HPDE6-E6E7 (cell line): Measurements from ENCODE around the gene SCNN1A.

Experiments used
- DNase-seq: peaks from one replicate; pipeline ENCODE4 v3.0.0; 2011; ENCODE audit warnings: missing footprints; ENCODE audit errors: extremely low spot score

Gene SCNN1A

DNA sequence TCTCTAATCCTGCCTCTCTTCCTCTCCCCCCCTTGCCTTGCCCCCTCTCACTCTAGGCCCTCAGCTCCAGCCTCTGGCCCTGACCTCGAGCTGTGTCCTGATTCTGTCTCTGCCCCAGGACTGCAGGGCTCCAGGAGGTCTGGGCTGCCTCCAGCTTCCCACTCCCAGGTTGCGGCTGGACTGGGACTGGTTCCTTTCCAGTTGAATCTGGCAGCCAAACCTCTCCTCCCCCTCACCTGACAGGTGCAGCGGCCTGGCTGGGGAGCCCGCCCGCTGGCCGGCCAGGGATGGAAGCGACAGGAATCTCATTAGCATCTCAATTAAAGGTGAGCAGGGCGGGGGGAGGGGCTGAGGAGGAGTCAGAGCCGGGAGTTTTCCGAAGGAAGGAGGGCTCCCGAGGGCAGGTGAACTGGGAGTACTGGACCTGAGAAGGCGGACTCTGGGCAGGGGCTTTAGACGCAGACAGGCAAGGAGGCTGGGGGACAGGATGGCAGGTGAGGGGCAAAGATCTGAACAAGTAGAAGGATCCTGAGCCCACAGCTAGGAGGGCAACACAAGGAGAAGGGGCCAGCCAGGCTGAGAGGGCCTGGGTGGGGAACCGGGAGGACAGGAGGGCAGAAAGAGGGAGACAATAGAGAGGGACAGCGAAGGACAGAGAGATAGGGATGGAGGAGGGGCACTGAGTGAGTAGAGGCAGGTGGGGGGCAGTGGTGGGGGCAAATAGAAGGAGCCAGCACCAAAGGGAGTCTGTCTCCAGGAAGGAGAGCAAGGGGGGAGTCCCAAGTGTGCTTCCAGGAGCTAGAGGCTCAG, at the start of gene SCNN1A:
Gene SCNN1A, minus strand, starts transcription at position 295 of the 810 bp plus-strand sequence. CDS start 780 bp downstream, outside the sequence.
- no peak for DNase-seq

- DNase-seq, result no peak
Measured at GRCh38 chr12:6424866-6425265, 49.5 kb upstream of the SCNN1A start.

DNA sequence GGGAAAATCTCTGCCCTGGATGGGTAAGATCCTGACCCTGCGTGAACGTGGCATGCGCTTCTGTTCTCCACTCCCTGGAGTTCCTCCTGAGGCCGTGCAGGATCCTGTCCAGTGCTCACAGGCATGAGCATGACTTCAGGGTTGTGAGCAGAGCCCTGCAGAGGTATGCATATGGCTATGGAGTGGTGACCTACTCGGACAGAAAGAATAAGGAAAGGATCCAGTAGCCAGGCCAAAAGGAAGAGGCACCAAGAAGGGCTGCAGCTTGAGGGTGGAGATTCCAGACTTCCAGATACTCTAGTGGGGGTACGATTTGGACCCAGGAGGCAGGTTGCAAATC, 48.6 kb upstream of the SCNN1A start:
- DNase-seq, result no peak

DNA sequence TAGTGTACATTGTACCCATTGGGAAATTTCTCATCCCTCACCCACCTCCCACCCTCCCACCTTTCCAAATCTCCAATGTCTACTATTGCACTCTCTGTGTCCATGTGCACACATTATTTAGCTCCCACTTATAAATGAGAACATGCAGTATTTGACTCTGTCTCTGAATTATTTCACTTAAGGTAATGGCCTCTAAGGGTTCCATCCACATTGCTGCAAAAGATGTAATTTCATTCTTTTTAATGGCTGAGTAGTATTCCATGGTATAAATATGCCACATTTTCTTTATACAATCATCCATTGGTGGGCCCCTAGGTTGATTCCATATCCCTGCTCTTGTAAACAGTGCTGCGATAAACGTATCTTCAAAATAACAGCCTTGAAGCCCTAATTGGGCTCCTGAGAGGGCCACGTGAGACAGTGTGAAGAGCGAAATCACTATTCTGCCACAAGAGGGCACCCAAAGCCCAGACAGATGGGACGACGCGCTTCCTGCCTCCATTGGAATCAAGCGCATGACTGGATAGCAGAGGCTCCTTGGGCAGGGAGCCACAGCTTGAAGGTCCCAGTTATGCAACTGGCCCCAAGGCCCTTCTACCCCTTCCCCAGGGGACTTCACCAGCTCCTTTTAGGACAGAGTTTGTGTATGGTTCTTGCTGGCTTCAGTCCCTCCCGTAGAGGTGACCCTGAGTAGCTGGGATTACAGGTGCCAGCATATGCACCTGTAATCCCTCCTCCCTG, 48.1 kb upstream of the SCNN1A start:
- peak; percentile 90 for DNase-seq

DNA sequence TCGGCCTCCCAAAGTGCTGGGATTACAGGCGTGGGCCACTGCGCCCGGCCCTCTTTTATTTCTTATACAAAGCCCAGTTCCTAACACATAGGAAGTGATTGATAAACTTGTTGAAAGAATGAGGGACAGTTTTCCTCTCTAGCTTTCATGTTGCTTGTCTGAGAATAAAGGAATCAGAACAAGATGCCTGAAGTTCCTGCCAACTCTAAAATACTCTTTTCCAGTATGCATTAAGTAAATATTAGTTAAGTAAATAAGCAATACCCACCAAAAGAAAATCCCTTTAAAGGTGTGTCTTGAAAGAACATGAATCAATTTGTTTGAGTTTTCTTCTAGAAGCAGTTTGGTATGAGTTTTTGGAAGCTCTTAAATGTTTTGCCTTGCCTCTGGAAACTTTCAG, 45.0 kb upstream of the SCNN1A start:
- DNase-seq, result no peak

DNA sequence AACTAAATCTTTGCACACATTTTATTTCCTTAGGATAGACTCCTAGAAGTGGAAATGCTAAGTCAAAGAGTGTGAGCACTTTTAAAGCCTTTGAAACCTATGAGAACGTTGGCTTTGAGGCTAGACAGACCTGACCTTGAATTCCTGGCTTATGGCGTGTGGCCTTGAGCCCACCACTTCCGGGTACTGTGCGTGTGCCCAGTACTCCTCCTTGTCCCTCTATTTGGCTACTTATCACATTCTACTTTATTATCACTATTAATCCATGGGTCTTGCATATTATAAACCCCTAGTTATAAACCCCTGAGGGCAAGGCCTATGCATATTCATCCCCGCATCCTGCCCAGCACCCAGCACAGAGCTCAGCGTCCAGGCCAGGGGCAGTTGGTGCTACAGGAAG, 43.4 kb upstream of the SCNN1A start:
- no peak for DNase-seq

DNA sequence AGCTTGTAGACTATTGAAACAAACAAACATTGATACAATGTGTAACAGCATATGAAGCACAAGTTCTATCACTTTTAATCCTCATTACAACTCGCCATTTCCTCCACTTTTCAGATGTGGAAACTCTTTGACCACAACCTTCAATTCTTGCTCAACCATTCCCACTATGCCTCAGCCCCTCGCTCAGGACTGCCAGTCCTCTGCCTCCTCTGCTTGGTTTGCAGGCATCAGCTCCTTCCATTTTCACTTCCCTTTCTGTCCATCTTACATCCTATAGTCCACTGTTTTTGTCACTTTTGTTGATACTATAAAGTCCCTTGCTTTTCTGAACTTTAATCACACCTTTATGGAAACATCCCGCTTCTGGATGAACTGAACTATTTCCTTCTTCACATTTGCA, 41.2 kb upstream of the SCNN1A start:
- no peak for DNase-seq

DNA sequence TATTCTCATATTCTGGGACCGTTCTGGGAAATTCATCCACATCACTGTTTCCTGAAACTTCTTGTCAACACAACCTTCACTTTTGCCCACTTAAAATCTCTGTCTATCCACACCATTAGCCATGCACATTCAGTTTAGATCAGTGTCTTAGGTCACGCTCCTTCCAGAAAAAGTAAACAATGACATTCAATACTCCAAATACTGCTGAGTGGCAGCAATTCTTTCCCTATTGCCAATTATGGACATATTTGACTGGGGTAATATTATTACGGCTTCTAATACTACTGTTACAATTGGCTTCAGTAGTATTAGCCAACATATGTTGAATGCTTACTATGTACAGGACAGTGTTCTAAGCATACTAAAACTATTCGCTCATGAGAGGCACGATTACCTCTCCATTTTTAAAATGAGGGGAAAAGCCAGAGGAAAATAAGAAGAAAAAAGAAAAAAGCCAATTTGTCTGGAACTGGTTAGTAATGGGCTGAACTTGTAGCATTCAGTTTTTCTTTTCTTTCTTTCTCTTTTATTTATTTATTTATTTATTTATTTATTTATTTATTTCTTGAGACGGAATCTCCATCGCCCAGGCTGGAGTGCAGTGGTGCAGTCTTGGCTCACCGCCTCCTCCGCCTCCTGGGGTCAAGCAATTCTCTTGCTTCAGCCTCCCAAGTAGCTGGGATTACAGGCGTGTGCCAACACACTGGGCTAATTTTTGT, 32.0 kb upstream of the SCNN1A start:
- DNase-seq, result no peak

- no peak for DNase-seq
Measured at GRCh38 chr12:6405963-6406362, 30.6 kb upstream of the SCNN1A start.

GRCh38 chr12:6404390-6404789, 29.0 kb upstream of the SCNN1A start:
- no peak for DNase-seq

GRCh38 chr12:6399884-6400644, 24.7 kb upstream of the SCNN1A start:
- no peak for DNase-seq

DNA sequence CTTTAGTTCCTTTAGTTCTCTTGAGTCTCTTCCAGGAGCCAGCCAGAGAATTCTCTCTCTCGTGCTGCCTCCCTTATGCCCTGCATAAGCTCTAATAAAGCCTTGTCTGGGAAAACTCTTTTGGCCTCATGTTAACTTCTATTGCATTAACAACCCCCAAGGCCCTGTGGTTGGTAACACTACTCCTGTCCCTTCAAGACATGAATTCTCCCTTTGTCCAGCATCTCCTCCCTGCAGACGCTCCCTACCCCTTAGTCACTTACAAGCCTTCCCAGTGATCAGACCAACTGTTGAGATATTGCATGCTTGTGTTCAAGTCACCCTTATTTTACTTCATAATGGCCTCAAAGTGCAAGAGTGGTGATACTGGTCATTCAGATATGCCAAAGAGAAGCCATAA, 20.7 kb upstream of the SCNN1A start:
- no peak for DNase-seq

GRCh38 chr12:6394398-6394797, 19.0 kb upstream of the SCNN1A start:
- DNase-seq, result no peak

DNA sequence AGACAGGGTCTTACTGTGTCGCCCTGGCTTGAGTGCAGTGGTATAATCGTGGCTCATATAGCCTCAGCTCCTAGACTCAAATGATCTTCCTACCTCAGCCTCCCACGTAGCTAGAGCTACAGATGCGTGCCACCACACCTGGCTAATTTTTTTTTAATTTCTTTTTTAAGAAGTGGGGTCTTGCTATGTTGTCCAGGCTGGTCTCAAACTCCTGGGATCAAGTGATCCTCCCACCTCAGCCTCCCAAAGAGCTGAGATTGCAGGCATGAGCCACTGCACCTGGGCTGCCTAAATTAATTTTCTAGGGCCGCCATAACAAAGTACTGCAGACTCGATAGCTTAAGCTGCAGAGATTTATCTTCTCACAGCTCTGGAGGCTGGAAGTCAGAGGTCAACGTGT, 17.7 kb upstream of the SCNN1A start:
- DNase-seq, result no peak

DNA sequence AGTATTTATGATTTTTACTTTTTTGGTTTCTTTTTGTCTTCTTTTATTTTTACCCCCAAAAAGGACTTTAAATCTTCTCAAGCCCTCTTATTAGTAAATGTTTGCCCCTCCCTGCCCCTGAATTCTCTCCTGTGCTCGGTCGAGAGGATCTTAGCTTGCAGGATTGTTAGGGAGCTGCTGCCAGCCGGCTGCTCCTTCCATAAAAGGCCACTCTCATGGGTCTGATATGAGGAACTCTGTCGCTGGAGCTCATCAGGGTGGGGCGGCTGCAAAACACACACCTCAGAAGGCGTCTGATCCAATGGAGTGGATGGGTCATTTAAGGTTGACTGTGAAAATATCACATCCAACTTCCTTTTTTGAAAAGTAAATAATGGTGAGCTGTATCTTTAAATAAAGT, 17.1 kb upstream of the SCNN1A start:
- DNase-seq, result no peak

DNA sequence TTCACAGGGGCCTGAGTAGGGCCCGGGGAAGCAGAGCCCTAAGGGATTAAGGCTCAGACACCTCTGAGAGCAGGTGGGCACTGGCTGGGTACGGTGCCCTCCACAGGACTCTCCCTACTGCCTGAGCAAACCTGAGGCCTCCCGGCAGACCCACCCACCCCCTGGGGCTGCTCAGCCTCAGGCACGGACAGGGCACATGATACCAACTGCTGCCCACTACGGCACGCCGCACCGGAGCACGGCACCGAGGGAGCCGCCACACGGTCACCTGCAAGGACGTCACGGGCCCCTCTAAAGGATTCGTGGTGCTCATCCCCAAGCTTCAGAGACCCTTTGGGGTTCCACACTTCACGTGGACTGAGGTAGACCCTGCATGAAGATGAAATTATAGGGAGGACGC, 15.7 kb upstream of the SCNN1A start:
- no peak for DNase-seq

- no peak for DNase-seq
Measured at GRCh38 chr12:6390084-6390799, 14.9 kb upstream of the SCNN1A start.

DNA sequence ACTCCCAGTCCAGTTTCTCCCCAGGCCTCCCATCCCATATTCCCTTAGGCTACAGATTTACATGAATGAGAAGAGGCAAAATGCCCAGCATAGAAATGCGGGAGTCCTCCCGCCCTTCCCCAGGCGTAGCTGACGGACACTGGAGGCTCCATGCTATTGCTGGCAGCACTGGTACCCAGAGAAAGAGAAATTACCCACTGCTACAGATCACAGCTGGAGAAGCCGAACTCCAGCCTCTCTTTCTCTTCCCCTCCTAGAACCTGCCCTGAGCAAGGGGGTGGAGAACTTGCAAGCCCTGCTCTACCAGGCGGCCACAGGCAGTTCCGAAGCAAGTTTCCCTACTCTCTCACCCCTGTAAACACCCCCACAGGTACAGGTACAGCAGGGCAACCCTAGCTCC, 12.2 kb upstream of the SCNN1A start:
- DNase-seq, result no peak

- no peak for DNase-seq
Measured at GRCh38 chr12:6386491-6386890, 11.1 kb upstream of the SCNN1A start.

- DNase-seq, result no peak
Measured at GRCh38 chr12:6386038-6386437, 10.7 kb upstream of the SCNN1A start.
